HepG2 (cell line): ENCODE data around the gene CLDN18. TPM values are rescaled to one million over a fixed set of nuclear protein-coding genes. Genes with fewer than 3 reads are reported as not detected.

ENCODE experiments used
- AKAP8 ChIP-seq: sonication (generic); formaldehyde crosslinking; IDR thresholded peaks from 2 replicates; pipeline ENCODE4 v1.5.1; 2020; ENCODE audit warnings: mild to moderate bottlenecking, missing genetic modification reagents
- ARHGAP35 ChIP-seq: sonication (generic); formaldehyde crosslinking; IDR thresholded peaks from 2 replicates; pipeline ENCODE4 v1.9.0; 2022; ENCODE audit warnings: mild to moderate bottlenecking, inconsistent platforms, moderate library complexity, missing genetic modification reagents, borderline replicate concordance
- GPBP1L1 ChIP-seq: sonication (generic); formaldehyde crosslinking; IDR thresholded peaks from 2 replicates; pipeline ENCODE4 v1.5.0; 2020; ENCODE audit warnings: mild to moderate bottlenecking, missing genetic modification reagents
- PRDM15 ChIP-seq: sonication (generic); formaldehyde crosslinking; IDR thresholded peaks from 2 replicates; pipeline ENCODE4 v1.4.0; 2020; ENCODE audit warnings: missing genetic modification reagents
- TERF1 ChIP-seq: sonication (generic); formaldehyde crosslinking; IDR thresholded peaks from 2 replicates; pipeline ENCODE4 v1.8.0; 2022; ENCODE audit warnings: mild to moderate bottlenecking, missing genetic modification reagents, moderate library complexity
- YEATS4 ChIP-seq: sonication (generic); formaldehyde crosslinking; IDR thresholded peaks from 2 replicates; pipeline ENCODE4 v1.4.0; 2020; ENCODE audit warnings: missing genetic modification reagents, borderline replicate concordance
- ZNF17 ChIP-seq: sonication (generic); formaldehyde crosslinking; IDR thresholded peaks from 2 replicates; pipeline ENCODE4 v1.5.0; 2020; ENCODE audit warnings: mild to moderate bottlenecking, missing genetic modification reagents
- ZNF225 ChIP-seq: sonication (generic); formaldehyde crosslinking; IDR thresholded peaks from 2 replicates; pipeline ENCODE4 v1.4.0; 2020; ENCODE audit warnings: mild to moderate bottlenecking, missing genetic modification reagents
- ZNF501 ChIP-seq: sonication (generic); formaldehyde crosslinking; IDR thresholded peaks from 2 replicates; pipeline ENCODE4 v1.5.1; 2020; ENCODE audit warnings: mild to moderate bottlenecking, moderate library complexity, missing genetic modification reagents
- polyA plus RNA-seq, 8 experiments: library from polyadenylated mRNA; depleted of rRNA in 3 of 8; stranded (reverse) in 7 of 8; unstranded in 1 of 8; fragments of >200 nt; fragmentation: Illumina TruSeq in 4 of 8; extraction: Trizol in 4 of 8; gene quantifications; 2 replicates each; pipeline versions ENCODE4 v1.2.1 to v1.2.3, GENCODE V29; 2011 to 2016; ENCODE audit warnings: low read depth in 4 of 8, missing spikeins in 1 of 8, mixed read lengths in 1 of 8; ENCODE audit not compliant: insufficient read depth in 1 of 8
- total RNA-seq, 5 experiments: library from RNA; depleted of rRNA; stranded (reverse); fragments of >200 nt; fragmentation: Illumina TruSeq; extraction: Trizol; gene quantifications; 2 replicates each; pipeline ENCODE4 v1.2.3, GENCODE V29; 2016; ENCODE audit warnings: low read depth in 1 of 5
- TF ChIP-seq, protein P1 (sequence below), 2 experiments: fragments of 450-650 bp in 1 of 2; sonication (generic) in 1 of 2; formaldehyde crosslinking in 1 of 2; IDR thresholded peaks; 2 replicates each; pipeline versions ENCODE4 v1.6.1 to v1.8.0; 2016 to 2022; ENCODE audit warnings: antibody characterized with exemption in 1 of 2, mild to moderate bottlenecking in 1 of 2, missing genetic modification reagents in 1 of 2
- TF ChIP-seq, protein P2 (sequence below): sonication (generic); formaldehyde crosslinking; IDR thresholded peaks from 2 replicates; pipeline ENCODE4 v1.5.0; 2020; ENCODE audit warnings: missing genetic modification reagents

The CLDN18 gene
- total and polyA plus RNA-seq, 2 of the 13 experiments (the other 11 are each of a cell fraction or from before 2014, with no cell fraction given) = not detected

GRCh38 chr3:138063416-138063815, 53.5 kb downstream of the CLDN18 start (continued):
- TF ChIP-seq, protein P1, sequence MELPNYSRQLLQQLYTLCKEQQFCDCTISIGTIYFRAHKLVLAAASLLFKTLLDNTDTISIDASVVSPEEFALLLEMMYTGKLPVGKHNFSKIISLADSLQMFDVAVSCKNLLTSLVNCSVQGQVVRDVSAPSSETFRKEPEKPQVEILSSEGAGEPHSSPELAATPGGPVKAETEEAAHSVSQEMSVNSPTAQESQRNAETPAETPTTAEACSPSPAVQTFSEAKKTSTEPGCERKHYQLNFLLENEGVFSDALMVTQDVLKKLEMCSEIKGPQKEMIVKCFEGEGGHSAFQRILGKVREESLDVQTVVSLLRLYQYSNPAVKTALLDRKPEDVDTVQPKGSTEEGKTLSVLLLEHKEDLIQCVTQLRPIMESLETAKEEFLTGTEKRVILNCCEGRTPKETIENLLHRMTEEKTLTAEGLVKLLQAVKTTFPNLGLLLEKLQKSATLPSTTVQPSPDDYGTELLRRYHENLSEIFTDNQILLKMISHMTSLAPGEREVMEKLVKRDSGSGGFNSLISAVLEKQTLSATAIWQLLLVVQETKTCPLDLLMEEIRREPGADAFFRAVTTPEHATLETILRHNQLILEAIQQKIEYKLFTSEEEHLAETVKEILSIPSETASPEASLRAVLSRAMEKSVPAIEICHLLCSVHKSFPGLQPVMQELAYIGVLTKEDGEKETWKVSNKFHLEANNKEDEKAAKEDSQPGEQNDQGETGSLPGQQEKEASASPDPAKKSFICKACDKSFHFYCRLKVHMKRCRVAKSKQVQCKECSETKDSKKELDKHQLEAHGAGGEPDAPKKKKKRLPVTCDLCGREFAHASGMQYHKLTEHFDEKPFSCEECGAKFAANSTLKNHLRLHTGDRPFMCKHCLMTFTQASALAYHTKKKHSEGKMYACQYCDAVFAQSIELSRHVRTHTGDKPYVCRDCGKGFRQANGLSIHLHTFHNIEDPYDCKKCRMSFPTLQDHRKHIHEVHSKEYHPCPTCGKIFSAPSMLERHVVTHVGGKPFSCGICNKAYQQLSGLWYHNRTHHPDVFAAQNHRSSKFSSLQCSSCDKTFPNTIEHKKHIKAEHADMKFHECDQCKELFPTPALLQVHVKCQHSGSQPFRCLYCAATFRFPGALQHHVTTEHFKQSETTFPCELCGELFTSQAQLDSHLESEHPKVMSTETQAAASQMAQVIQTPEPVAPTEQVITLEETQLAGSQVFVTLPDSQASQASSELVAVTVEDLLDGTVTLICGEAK (IDR thresholded peaks at IDR 0.05) = no peak
- TF ChIP-seq, protein P1 (CRISPR knock-in tag; IDR thresholded peaks at IDR 0.05) = no peak
- TF ChIP-seq ZNF225 = no peak
- TF ChIP-seq AKAP8 (CRISPR knock-in tag) = no peak
- no peak for TF ChIP-seq GPBP1L1 (CRISPR knock-in tag)
- no peak for TF ChIP-seq ZNF501 (CRISPR knock-in tag)
- no peak for TF ChIP-seq ZNF17 (CRISPR knock-in tag)
- no peak for TF ChIP-seq PRDM15 (CRISPR knock-in tag)
- TF ChIP-seq TERF1 (CRISPR knock-in tag) = no peak
- no peak for TF ChIP-seq ARHGAP35 (CRISPR knock-in tag)
- TF ChIP-seq, protein P2, sequence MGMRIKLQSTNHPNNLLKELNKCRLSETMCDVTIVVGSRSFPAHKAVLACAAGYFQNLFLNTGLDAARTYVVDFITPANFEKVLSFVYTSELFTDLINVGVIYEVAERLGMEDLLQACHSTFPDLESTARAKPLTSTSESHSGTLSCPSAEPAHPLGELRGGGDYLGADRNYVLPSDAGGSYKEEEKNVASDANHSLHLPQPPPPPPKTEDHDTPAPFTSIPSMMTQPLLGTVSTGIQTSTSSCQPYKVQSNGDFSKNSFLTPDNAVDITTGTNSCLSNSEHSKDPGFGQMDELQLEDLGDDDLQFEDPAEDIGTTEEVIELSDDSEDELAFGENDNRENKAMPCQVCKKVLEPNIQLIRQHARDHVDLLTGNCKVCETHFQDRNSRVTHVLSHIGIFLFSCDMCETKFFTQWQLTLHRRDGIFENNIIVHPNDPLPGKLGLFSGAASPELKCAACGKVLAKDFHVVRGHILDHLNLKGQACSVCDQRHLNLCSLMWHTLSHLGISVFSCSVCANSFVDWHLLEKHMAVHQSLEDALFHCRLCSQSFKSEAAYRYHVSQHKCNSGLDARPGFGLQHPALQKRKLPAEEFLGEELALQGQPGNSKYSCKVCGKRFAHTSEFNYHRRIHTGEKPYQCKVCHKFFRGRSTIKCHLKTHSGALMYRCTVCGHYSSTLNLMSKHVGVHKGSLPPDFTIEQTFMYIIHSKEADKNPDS (CRISPR knock-in tag) = no peak
- no peak for TF ChIP-seq YEATS4 (CRISPR knock-in tag)
